Measurements from ENCODE around the gene MYO5B. TPM values are rescaled to one million over a fixed set of nuclear protein-coding genes. Genes with fewer than 3 reads are reported as not detected.

The MYO5B gene
- total RNA-seq, 2 experiments from 2014 or later = not detected

DNA sequence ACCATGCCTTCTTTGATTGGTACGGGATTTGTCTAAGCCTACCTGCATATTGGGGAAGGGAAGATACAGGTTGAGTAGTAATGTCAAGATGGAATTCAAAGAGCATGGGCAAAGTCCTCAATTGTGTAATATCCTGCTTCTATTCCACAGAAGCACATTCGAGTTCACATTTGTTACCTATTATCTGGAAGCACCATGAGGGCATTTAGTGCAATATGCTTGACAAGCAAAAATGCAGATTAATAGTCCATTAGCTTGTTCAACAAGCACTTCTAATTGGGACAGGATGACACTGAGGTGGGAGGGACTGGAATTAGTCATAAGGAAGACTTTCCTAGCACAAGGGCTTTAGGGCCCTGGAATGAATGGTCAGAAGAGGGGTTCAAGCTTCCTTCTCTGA, 40.5 kb downstream of the MYO5B start:
- H3K27ac Mint-ChIP-seq = no peak overlapping the region
- POLR2A ChIA-PET = no interaction called here
- DNase-seq (no peak), ATAC-seq (ENCODE audit: low read depth) (no peak)
- H3K36me3 Mint-ChIP-seq = no peaks in the 10 kb centered on the region
- no peaks in the 10 kb centered on the region for H3K4me1 Mint-ChIP-seq
- H3K4me3 Mint-ChIP-seq = no peak overlapping the region
- no peaks in the 10 kb centered on the region for H3K9me3 Mint-ChIP-seq
- H3K27me3 Mint-ChIP-seq = peaks cover 6% of the 10 kb centered on the region

DNA sequence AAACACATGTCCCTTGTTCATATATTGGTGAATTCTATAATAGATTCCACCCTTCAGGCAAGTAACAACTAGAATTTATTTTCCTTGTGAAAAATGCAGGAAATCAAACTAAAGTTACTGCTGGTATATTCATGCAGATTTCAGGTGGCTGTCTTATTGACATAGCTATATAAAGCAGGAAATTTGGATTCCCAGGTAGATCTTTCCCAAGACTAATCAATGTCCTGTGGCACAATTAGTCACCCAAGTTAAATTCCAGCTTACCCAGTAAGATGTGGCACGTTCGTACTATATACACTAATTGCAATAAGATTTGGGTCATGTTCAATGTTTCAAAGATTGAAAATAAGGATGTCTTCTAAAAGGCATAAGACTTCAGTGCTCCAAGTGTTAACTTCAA, 42.0 kb downstream of the MYO5B start:
- Mint-ChIP-seq H3K4me3 (no peak overlapping the region), H3K9me3 (no peaks in the 10 kb centered on the region), H3K4me1 (no peaks in the 10 kb centered on the region), H3K27ac (no peak overlapping the region), H3K36me3 (no peaks in the 10 kb centered on the region), H3K27me3 (peaks cover 6% of the 10 kb centered on the region)
- DNase-seq (no peak), ATAC-seq (ENCODE audit: low read depth) (no peak)
- POLR2A ChIA-PET = no interaction called here

DNA sequence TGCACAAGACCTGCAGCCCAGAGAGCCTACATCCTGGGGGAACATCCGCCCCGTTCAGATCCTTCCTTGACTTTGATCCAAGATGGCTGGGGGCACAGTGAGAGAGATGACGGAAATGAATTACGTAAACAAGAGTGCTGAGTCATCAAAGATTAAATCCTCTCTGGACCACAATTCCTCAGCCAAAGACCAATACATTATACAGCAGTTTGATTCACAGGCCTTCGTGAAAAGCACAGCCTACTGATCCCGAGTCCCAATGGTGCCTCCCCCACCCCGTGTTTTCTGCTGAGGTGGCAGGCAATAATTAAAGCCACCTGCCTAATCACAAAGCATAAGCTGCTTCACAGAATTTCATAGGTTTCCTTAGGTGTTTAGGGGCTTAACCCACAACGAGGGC, 43.0 kb downstream of the MYO5B start:
- no peak for DNase-seq
- H3K27ac Mint-ChIP-seq = no peak overlapping the region
- H3K4me3 Mint-ChIP-seq = no peak overlapping the region
- H3K4me1 Mint-ChIP-seq = no peaks in the 10 kb centered on the region
- POLR2A ChIA-PET = no interaction called here
- H3K36me3 Mint-ChIP-seq = no peaks in the 10 kb centered on the region
- H3K9me3 Mint-ChIP-seq = no peaks in the 10 kb centered on the region
- H3K27me3 Mint-ChIP-seq = peaks cover 12% of the 10 kb centered on the region
- no peak for ATAC-seq (ENCODE audit: low read depth)

DNA sequence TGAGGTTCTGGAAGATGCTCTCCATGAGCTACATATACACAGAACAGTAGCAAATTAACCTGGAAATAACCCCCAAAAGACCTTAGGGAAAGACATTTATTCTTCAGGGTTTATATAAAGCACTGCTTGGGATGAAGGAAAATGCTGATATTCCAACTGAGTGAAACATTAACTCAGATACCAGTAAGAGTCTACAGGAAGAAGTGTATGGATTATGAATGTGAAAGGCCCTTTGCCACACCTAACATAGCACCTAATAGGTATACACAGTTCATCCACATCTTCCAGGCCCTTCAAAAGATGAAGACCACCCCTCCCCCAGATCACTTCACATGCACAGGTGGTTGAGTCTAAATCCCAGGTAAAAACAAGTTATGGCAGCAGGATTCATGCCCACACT, 50.4 kb downstream of the MYO5B start:
- POLR2A ChIA-PET = no interaction called here

DNA sequence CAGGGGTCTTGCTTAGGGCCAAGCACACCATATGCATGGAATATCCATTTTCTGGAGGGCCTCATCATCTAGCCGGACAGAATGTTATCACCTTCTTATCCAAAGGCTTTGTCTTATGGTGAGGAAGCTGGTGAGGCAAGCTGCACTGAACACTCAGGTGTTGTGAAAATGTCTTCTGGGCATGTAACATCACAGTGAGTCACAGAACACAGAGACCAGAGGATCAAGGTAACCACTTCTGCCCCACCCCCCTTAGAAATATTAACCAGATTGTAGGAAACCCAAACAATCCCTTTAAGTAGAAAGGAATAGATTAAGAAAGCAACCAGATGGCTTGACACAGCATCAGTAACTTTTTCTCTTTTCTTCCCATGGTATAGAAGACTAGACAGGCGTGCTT, 51.1 kb downstream of the MYO5B start:
- Mint-ChIP-seq H3K9me3 (no peaks in the 10 kb centered on the region), H3K4me1 (no peaks in the 10 kb centered on the region), H3K4me3 (no peak overlapping the region), H3K36me3 (no peaks in the 10 kb centered on the region), H3K27me3 (peaks cover 9% of the 10 kb centered on the region), H3K27ac (no peak overlapping the region)
- DNase-seq (no peak), ATAC-seq (ENCODE audit: low read depth) (no peak)
- POLR2A ChIA-PET = no interaction called here

More for the DNA sequence above, 50.4 kb downstream of the MYO5B start:
- Mint-ChIP-seq H3K27ac (no peak overlapping the region), H3K4me1 (no peaks in the 10 kb centered on the region), H3K9me3 (no peaks in the 10 kb centered on the region), H3K4me3 (no peak overlapping the region), H3K27me3 (peaks cover 9% of the 10 kb centered on the region), H3K36me3 (no peaks in the 10 kb centered on the region)
- DNase-seq = no peak
- no peak for ATAC-seq (ENCODE audit: low read depth)

DNA sequence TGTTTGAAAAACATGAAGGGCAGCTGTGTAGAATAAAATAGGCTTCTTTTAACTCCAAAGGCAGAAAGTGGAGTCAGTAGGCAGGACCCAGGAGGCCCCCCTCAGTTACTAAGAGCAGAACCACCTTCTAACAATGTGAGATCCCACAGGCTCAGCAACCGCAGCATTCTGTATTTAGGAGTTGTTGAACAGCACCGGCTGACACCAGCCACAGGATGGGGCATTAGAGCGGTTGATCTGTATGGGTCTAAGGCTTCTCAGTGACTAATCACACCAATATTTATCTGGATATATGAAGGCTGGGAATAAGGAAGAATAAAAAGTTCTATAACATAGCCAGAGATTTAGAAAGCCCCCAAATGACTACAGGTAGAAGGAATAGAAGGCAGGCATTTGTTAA, 51.7 kb downstream of the MYO5B start:
- H3K27me3 Mint-ChIP-seq = peaks cover 9% of the 10 kb centered on the region
- no peak overlapping the region for H3K4me3 Mint-ChIP-seq
- no peaks in the 10 kb centered on the region for H3K4me1 Mint-ChIP-seq
- H3K36me3 Mint-ChIP-seq = no peaks in the 10 kb centered on the region
- POLR2A ChIA-PET = no interaction called here
- ATAC-seq (ENCODE audit: low read depth) (no peak), DNase-seq (no peak)
- no peaks in the 10 kb centered on the region for H3K9me3 Mint-ChIP-seq
- no peak overlapping the region for H3K27ac Mint-ChIP-seq

DNA sequence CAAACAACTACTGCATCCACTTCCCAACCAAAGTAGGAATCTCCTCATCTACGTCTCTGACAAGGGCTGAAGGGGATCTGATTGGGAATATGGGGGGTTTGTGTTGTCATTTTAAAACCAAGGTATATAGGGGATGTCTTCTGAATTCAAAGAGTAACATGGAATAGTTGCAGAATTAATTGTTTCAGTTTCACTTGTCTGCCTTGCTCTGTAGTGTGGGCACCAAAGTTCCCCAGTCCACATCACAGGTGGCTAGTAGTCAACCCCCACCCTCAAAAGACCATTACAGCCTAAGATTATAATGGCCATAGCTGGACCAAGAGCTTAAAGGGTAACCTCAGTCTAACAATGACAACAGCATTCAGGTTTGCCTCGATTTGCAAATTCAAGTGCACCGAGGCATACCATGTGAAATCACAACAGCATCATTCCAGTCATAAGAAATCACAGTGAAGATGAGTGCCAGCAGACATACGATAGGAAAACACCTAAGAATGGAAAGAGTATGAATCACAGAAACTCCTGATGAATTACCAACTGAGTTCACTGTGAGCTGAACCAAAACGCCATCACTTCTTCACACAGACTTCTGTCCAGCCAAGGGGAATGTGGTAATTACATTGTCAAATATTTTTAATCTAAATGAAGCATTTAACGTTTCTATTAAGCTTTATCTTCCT, 52.4 kb downstream of the MYO5B start:
- POLR2A ChIA-PET = no interaction called here
- H3K27ac Mint-ChIP-seq = no peak overlapping the region
- H3K4me1 Mint-ChIP-seq = no peaks in the 10 kb centered on the region
- no peak for ATAC-seq (ENCODE audit: low read depth)
- H3K36me3 Mint-ChIP-seq = no peaks in the 10 kb centered on the region
- DNase-seq = no peak
- no peaks in the 10 kb centered on the region for H3K9me3 Mint-ChIP-seq
- no peak overlapping the region for H3K4me3 Mint-ChIP-seq
- peaks cover 10% of the 10 kb centered on the region for H3K27me3 Mint-ChIP-seq

DNA sequence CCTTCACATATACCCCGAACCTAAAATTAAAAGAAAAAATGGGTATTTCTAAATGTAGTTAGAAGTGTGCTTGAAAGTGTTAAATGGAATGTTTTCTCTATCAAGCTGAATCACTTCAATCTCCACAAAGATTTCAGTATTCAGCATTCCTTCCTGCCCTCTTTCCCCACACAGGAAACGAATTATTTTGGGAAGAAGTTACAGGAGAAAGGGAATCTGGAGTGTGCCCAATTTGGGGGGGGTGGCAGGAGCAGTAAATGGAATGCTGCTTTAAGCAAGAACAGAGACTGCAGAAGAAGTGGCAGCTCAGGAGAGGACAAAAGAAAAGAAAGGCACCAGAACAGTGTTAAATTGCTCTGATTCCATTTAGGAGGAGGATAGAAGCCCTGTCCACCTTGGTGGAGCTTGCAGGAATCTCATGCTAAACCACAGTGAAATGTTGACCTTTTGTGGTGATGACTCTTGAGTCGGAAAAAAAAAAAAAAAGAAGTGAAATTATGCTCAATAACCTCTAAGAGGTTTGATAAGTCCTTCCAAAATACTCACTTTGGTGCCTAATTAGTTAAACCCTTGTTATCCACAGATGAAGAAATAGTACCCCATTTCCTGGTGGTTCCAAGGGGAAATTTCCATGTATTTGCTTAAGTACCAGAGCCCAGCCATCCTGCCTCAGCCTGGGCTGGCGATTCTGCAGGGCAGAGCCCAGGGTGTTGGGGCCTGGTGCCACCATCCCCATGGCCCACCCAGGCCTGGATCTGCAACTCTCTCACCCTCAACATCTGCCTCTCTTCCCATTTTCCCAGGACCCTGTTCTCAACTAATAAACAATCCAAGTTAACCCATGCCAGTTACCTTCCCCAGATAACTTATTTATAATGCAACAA, 56.5 kb downstream of the MYO5B start:
- Mint-ChIP-seq H3K36me3 (no peaks in the 10 kb centered on the region), H3K9me3 (no peaks in the 10 kb centered on the region), H3K27ac (no peak overlapping the region), H3K4me3 (no peak overlapping the region), H3K27me3 (peaks cover 3% of the 10 kb centered on the region), H3K4me1 (no peaks in the 10 kb centered on the region)
- POLR2A ChIA-PET = no interaction called here
- ATAC-seq (ENCODE audit: low read depth) = no peak
- DNase-seq = no peak

DNA sequence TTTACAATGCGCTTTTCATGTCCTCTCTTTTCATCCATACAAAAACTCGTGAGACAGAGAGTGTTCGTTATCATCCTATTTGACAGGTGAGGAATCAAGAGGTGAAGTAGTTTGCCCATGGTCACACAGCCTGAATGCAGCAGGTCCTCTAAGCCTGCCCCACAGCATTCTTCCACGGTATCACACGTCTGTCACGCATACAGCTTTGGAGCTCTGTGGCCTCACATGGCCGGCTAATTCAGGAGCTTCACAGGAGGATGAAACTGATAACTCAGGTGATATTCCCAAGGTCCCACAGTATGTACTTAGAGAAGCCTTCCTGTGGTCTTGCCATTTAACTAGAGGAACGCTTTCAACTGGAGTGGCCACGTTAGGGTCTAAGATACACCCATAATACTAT, 59.0 kb downstream of the MYO5B start:
- POLR2A ChIA-PET = no interaction called here
- Mint-ChIP-seq H3K36me3 (no peaks in the 10 kb centered on the region), H3K4me3 (no peak overlapping the region), H3K9me3 (no peaks in the 10 kb centered on the region), H3K4me1 (no peaks in the 10 kb centered on the region), H3K27ac (no peak overlapping the region), H3K27me3 (peaks cover 6% of the 10 kb centered on the region)
- DNase-seq (no peak), ATAC-seq (ENCODE audit: low read depth) (no peak)

DNA sequence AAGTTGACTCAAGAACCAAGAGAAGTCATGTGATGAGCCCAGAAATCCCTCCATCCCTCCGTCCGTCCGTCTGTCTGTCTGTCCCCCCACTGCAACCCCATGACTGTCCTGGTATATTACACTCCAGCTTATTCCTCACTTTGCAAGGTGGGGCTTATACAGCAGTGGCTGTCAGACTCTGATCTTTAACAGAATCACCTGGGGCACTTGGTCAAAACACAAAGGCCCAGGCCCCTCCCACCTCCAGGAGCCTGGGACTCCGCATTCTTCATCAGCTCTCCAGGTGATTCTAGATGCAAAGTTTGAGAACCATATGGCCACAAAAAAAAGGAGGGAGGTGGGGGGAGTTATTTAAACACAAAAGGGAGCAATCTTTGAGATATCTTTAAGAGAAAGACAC, 61.4 kb downstream of the MYO5B start:
- Mint-ChIP-seq H3K4me1 (no peaks in the 10 kb centered on the region), H3K27ac (no peak overlapping the region), H3K4me3 (no peak overlapping the region), H3K36me3 (no peaks in the 10 kb centered on the region), H3K27me3 (peaks cover 6% of the 10 kb centered on the region), H3K9me3 (no peaks in the 10 kb centered on the region)
- POLR2A ChIA-PET = no interaction called here
- ATAC-seq (ENCODE audit: low read depth) (no peak), DNase-seq (no peak)

DNA sequence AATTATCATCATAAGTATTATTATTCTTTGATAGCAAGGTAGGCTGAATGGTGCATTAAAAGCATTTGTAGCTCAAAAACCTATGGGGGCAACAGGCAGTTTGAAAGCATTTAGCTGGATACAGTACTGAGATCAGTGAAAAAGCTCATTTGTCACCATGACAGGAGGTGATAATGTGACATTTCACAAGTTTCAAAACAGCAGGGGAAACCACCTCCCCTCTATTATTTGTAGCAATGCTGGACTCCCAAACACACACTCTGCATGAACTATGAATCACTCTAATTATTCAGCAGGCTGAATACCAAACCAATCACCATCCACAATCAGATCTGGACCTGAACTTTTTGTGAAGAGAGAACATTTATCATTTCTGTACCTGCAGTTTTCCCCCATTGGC, 63.4 kb downstream of the MYO5B start:
- ATAC-seq (ENCODE audit: low read depth) (no peak), DNase-seq (no peak)
- Mint-ChIP-seq H3K36me3 (no peaks in the 10 kb centered on the region), H3K4me3 (no peak overlapping the region), H3K4me1 (no peaks in the 10 kb centered on the region), H3K27ac (no peak overlapping the region), H3K9me3 (no peaks in the 10 kb centered on the region), H3K27me3 (peaks cover 10% of the 10 kb centered on the region)
- POLR2A ChIA-PET = no interaction called here

DNA sequence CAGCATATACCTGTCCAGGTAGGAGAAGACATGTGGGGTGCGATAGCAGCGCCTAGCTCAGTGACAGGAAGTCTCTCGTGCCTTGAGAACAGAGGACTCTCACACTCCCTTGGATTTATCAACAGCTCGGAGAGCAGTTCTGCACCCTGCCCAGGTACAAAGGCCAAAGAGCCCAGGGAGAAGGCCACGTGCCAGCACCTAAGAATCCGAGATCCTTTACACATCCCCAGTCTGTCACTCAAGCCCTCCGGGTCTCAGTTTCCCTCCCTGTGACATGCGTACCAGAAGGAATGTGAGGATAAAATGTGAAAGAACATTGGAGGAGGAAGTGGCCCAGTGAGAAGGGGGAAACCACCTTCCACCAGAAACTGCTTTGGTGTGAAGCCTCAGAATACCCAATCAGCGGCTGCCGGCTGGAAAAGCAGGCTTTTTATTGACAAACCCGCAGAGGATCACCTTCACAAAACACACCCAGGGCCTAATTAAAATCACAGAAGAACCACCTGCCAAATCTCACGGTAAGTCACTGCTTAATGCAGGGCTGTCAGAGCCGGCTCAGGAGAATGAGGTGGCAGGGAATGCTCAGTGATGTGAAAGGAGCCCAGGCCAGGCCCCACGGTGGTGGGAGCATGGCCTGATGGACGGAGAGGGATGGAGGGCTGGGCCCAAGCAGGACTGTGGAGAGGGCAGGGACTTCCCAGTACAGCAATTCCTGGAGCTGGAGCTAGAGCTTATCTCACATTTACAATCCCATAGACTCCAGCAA, 66.3 kb downstream of the MYO5B start:
- Mint-ChIP-seq H3K4me3 (no peak overlapping the region), H3K4me1 (no peaks in the 10 kb centered on the region), H3K9me3 (no peaks in the 10 kb centered on the region), H3K36me3 (no peaks in the 10 kb centered on the region), H3K27me3 (peaks cover 10% of the 10 kb centered on the region), H3K27ac (no peak overlapping the region)
- ATAC-seq (ENCODE audit: low read depth) = no peak
- POLR2A ChIA-PET = no interaction called here
- no peak for DNase-seq

DNA sequence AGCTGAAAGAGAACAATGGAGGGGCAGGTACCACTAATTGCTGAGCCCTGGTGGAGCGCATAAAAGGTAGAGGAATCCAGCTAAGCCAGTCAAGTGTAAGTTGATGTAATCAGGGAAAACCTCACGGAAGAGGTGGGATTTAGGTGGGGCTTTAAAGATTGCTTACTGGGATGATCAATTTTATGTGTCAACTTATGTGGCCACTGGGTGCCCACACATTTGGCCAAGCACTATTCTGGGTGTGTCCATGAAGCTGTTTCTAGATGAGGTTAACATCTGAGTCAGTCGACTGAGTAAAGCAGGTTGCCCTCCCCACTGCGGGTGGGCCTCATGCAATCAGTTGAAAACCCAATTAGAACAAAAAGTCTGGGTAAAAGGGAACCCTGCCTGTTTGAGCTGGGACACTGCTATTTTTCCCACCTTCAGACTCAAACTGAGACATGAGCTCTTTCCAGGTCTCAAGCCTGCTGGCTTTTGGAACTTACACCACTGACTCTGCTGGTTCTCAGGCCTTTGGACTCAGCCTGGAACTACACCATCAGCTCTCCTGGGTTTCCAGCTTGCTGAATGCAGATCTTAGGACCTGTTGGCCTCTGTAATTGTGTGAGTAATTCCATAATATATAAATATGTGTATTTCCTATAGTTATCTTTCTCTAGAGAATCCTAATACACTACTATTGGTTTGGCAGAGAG, 67.3 kb downstream of the MYO5B start:
- Mint-ChIP-seq H3K36me3 (no peaks in the 10 kb centered on the region), H3K4me1 (no peaks in the 10 kb centered on the region), H3K4me3 (no peak overlapping the region), H3K27me3 (peaks cover 7% of the 10 kb centered on the region), H3K27ac (no peak overlapping the region), H3K9me3 (no peaks in the 10 kb centered on the region)
- ATAC-seq (ENCODE audit: low read depth) (no peak), DNase-seq (no peak)
- POLR2A ChIA-PET = no interaction called here

Measured in activated naive CD8-positive, alpha-beta T cell treated with anti-CD3 and anti-CD28 coated beads, Interleukin-2, amount 10 ng/mL, durations not matched to agents 7 days and 5 days (primary cell).